ENCODE measurements around the gene SYCE3.
"Not testable (repeated sequence)": the region's sequence is repeated elsewhere in the genome, so short reads cannot be mapped to it uniquely, and the experiment has no call there.

The SYCE3 gene, protein sequence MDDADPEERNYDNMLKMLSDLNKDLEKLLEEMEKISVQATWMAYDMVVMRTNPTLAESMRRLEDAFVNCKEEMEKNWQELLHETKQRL

DNA sequence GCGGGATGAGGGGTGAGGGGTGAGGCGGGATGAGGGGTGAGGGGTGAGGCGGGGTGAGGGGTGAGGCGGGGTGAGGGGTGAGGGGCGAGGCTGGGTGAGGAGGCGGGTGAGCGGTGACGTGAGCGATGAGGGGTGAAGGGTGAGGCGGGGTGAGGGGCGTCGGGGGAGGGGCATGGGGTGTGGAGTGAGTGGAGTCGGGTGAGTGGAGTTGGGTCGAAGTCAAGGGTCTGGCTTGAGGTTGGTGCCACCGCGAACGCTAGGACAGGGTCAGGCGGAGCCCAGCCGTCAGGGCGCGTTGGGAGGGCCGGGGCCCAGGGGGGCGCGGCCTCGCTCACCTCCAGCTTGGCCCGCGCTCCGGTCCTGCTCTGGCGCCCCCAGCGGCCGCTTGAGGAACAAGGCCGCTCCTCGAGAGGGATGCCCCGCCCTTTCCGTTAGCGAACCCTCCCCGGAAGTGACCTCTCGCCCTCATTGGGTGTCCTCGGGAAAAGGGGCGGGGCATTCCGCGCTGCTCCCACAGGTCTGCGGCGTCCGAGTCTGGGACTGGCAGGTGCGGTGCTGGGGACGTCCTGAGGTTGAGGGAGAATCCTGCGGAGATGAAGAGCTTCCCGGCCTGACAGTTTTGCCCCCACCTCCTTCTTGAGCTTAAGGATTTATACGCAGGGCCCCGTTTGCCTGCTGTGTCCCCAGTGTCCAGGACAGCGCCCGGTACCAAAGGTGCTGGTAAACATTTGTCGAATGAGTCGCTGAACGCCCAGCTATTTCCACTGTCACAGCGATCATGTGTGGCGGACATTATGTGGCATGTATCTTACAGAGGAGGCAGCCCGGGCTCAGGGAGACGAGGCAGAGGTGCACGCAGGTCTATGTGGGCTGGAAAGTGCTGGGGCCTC is at the start of gene SYCE3:
Gene SYCE3 (minus strand): TSS at position 397 of the 890 bp plus-strand sequence. CDS start 6,514 bp downstream, outside the sequence.
- DNase-seq (ENCODE audit: low spot score): peak; percentile 97

GRCh38 chr22:50612168-50612527 is 49.4 kb upstream of the SYCE3 start:
- no peak for DNase-seq (ENCODE audit: low spot score)

GRCh38 chr22:50611341-50612060 is 48.8 kb upstream of the SYCE3 start:
- no peak for DNase-seq (ENCODE audit: low spot score)

GRCh38 chr22:50610581-50610980 is 47.9 kb upstream of the SYCE3 start:
- DNase-seq (ENCODE audit: low spot score): no peak

DNA sequence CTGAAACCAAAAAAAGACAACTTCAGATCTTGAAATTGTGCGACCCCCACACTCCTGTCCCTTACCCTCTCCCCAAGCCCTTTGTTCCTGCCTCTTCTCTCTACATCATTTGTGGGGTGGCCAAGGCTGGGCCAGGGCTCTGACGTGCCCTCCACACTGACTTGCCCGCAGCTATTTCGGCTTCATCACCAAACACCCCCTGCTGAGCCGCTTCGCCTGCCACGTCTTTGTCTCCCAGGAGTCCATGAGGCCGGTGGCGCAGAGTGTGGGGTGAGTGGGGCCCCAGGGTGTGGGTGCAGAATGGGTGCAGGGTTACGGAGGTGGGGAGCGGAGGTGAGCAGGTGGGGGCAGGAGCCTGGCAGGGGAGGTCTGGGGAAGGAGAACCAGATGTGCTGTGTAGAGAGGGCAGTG is 47.3 kb upstream of the SYCE3 start:
- DNase-seq (ENCODE audit: low spot score): no peak

GRCh38 chr22:50609599-50609998 is 46.9 kb upstream of the SYCE3 start:
- DNase-seq (ENCODE audit: low spot score): no peak

DNA sequence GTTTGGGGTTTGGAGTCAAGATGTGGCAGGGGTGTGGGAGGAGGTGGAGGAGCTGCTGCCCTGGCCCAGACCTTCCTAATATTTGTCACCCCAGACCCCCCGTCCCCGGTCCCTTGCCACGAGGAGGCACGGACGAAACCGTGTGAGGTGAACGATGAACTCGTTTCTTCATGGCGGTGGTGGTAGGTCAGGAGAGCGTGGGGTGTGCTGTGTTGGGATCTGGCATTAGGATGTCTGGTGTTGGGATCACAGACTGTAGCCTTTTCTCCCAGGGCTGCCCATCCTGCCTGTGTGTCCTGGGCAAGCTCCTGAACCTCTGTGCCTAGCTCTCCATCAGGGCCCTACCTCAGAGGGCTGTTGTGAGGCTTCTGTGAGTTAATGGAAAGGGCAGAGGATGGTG is 46.3 kb upstream of the SYCE3 start:
- DNase-seq (ENCODE audit: low spot score): no peak

DNA sequence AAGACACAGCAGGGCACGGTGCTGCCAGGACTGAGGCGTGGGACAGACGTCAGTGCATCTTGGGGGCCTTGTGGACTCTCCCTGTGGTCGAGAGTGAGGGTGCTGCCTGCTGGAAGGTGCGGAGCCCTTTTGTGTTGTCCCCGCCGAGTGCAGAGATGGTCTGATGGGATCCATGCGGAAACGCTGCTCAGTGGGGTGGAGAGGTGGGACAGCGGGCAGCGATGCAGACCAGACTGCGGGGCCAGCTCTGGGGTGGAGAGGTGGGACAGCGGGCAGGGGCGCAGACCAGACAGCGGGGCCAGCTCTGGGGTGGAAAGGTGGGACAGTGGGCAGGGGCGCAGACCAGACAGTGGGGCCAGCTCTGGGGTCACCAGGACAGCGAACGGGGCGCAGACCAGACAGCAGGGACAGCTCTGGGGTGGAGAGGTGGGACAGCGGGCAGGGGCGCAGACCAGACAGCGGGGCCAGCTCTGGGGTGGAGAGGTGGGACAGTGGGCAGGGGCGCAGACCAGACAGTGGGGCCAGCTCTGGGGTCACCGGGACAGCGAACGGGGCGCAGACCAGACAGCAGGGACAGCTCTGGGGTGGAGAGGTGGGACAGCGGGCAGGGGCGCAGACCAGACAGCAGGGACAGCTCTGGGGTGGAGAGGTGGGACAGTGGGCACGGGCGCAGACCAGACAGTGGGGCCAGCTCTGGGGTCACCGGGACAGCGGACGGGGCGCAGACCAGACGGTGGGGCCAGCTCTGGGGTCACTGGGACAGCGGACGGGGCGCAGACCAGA is 45.5 kb upstream of the SYCE3 start:
- not testable (repeated sequence) for DNase-seq (ENCODE audit: low spot score)

- no peak for DNase-seq (ENCODE audit: low spot score)
Observed at GRCh38 chr22:50607659-50608020, 44.9 kb upstream of the SYCE3 start.

GRCh38 chr22:50606946-50607658 is 44.4 kb upstream of the SYCE3 start:
- no peak for DNase-seq (ENCODE audit: low spot score)

GRCh38 chr22:50606165-50606945 is 43.6 kb upstream of the SYCE3 start:
- no peak for DNase-seq (ENCODE audit: low spot score)

- no peak for DNase-seq (ENCODE audit: low spot score)
Observed at GRCh38 chr22:50605613-50606074, 42.9 kb upstream of the SYCE3 start.

DNA sequence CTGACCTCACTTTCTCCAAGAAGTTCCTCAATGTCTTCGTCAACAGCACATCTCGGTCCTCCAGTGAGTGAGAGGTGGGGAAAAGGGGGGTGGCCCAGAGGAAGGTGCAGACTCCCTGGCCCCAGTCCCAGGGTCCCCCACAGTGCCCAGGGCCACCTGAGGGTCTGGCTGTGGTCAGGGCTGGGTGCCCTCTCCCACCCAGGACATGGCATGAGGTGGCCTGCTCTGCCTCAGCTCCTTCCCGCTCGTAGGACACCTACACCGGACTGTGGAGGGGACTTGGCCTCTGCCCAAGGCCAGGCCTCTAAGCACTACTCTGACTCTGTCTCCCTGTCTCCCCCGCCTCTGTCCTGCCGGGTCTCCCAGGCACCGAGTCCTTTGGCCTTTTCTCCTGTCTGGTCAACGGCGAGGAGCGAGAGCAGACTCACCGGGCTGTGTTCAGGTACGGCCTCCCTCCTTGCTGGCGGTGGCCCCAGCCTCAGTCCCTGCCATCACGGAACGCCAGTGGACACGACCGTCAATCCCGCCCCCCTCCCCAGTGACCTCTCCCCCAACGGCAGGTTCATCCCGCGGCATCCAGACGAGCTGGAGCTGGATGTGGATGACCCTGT is 42.4 kb upstream of the SYCE3 start:
- DNase-seq (ENCODE audit: low spot score): no peak

GRCh38 chr22:50604256-50605001 is 41.7 kb upstream of the SYCE3 start:
- no peak for DNase-seq (ENCODE audit: low spot score)

- DNase-seq (ENCODE audit: low spot score): no peak
Observed at GRCh38 chr22:50603511-50604255, 41.0 kb upstream of the SYCE3 start.

DNA sequence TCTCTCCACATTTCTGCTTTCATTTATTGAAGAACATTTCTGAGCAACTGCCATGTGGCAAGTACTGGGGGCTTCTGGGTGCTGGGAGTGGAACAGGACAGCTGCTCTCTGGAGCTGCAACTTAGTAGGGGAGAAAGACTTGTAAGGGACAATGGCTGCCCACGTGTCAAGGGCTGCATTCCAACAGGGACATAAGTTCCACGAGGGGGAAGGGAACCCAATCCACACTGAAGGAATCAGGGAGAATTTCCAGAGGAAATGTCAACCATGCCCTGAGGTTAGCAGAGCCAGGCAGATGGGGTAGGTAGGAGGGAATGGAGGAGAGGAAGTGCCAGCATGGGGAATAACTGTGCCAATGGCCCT is 39.6 kb upstream of the SYCE3 start:
- no peak for DNase-seq (ENCODE audit: low spot score)

- DNase-seq (ENCODE audit: low spot score): no peak
Observed at GRCh38 chr22:50601669-50602337, 39.1 kb upstream of the SYCE3 start.

- DNase-seq (ENCODE audit: low spot score): no peak
Observed at GRCh38 chr22:50600967-50601668, 38.4 kb upstream of the SYCE3 start.
